Ovary (tissue), 3 donors: Measurements from ENCODE around the gene SAMM50.

Source experiments
- CTCF ChIP-seq, 3 donors: fragments of 450-650 bp in 2 of 3; fragments of 200-600 bp in 1 of 3; IDR thresholded peaks; one replicate each; pipeline versions ENCODE4 v1.5.1 to v1.8.0; 2016 to 2022; ENCODE audit warnings: antibody characterized with exemption in 3 of 3, mild to moderate bottlenecking in 1 of 3
- EP300 ChIP-seq: sonication (generic); formaldehyde crosslinking; IDR thresholded peaks from one replicate; pipeline ENCODE4 v1.6.1; 2017; ENCODE audit warnings: antibody characterized with exemption
- POLR2A ChIP-seq: fragments of 450-650 bp; IDR thresholded peaks from one replicate; pipeline ENCODE4 v1.6.1; 2017; ENCODE audit warnings: antibody characterized with exemption, mild to moderate bottlenecking, moderate library complexity
- donor health status: DM: no; HTN: no; CAD: no.

- no peak for TF ChIP-seq CTCF (IDR thresholded peaks at IDR 0.05)
- TF ChIP-seq POLR2A: no peak
- TF ChIP-seq EP300: no peak
These were observed 1.7 kb downstream of the SAMM50 start for GRCh38 chr22:43956805-43957463.
